ENCODE measurements around the gene MSI2. TPM values are rescaled to one million over a fixed set of nuclear protein-coding genes. Genes with fewer than 3 reads are reported as not detected.
"Not testable (repeated sequence)": the region's sequence is repeated elsewhere in the genome, so short reads cannot be mapped to it uniquely, and the experiment has no call there.

MSI2 gene
- total RNA-seq = 46.6 TPM

GRCh38 chr17:57255776-57256681, at the start of gene MSI2:
MSI2 (plus strand) TSS chr17:57256523; CDS start chr17:57256743, 220 bp downstream.
- Histone ChIP-seq H3K4me3 (ENCODE audit: low read length) (peak within 1 kb of the TSS; percentile 67), H3K4me1 (ENCODE audit: insufficient read depth, low read length) (peaks cover 30% of the 10 kb centered on the region), H3K9me3 (ENCODE audit: low read depth, low read length) (no peaks in the 10 kb centered on the region), H3K27me3 (ENCODE audit: insufficient read depth, low read length) (no peaks in the 10 kb centered on the region)

GRCh38 chr17:57206928-57207327, 49.4 kb upstream of the MSI2 start:
- no peaks in the 10 kb centered on the region for H3K27me3 ChIP-seq (ENCODE audit: insufficient read depth, low read length)
- peaks cover 8% of the 10 kb centered on the region for H3K9me3 ChIP-seq (ENCODE audit: low read depth, low read length)
- no peaks in the 10 kb centered on the region for H3K4me1 ChIP-seq (ENCODE audit: insufficient read depth, low read length)
- no peak overlapping the region for H3K4me3 ChIP-seq (ENCODE audit: low read length)

GRCh38 chr17:57207396-57207795, 48.9 kb upstream of the MSI2 start:
- Histone ChIP-seq H3K4me1 (ENCODE audit: insufficient read depth, low read length) (no peaks in the 10 kb centered on the region), H3K27me3 (ENCODE audit: insufficient read depth, low read length) (no peaks in the 10 kb centered on the region), H3K4me3 (ENCODE audit: low read length) (no peak overlapping the region), H3K9me3 (ENCODE audit: low read depth, low read length) (peaks cover 8% of the 10 kb centered on the region)

- no peak overlapping the region for H3K4me3 ChIP-seq (ENCODE audit: low read length)
- H3K27me3 ChIP-seq (ENCODE audit: insufficient read depth, low read length) = no peaks in the 10 kb centered on the region
- peaks cover 8% of the 10 kb centered on the region for H3K9me3 ChIP-seq (ENCODE audit: low read depth, low read length)
- H3K4me1 ChIP-seq (ENCODE audit: insufficient read depth, low read length) = no peaks in the 10 kb centered on the region
Observed at GRCh38 chr17:57210224-57210553, 46.1 kb upstream of the MSI2 start.

- Histone ChIP-seq H3K4me1 (ENCODE audit: insufficient read depth, low read length) (no peaks in the 10 kb centered on the region), H3K9me3 (ENCODE audit: low read depth, low read length) (peaks cover 8% of the 10 kb centered on the region), H3K4me3 (ENCODE audit: low read length) (no peak overlapping the region), H3K27me3 (ENCODE audit: insufficient read depth, low read length) (no peaks in the 10 kb centered on the region)
Observed at GRCh38 chr17:57210972-57211411, 45.3 kb upstream of the MSI2 start.

- H3K4me1 ChIP-seq (ENCODE audit: insufficient read depth, low read length) = no peaks in the 10 kb centered on the region
- peaks cover 8% of the 10 kb centered on the region for H3K9me3 ChIP-seq (ENCODE audit: low read depth, low read length)
- H3K27me3 ChIP-seq (ENCODE audit: insufficient read depth, low read length) = no peaks in the 10 kb centered on the region
- no peak overlapping the region for H3K4me3 ChIP-seq (ENCODE audit: low read length)
Observed at GRCh38 chr17:57211543-57211942, 44.8 kb upstream of the MSI2 start.

- Histone ChIP-seq H3K27me3 (ENCODE audit: insufficient read depth, low read length) (no peaks in the 10 kb centered on the region), H3K4me1 (ENCODE audit: insufficient read depth, low read length) (no peaks in the 10 kb centered on the region), H3K9me3 (ENCODE audit: low read depth, low read length) (no peaks in the 10 kb centered on the region), H3K4me3 (ENCODE audit: low read length) (no peak overlapping the region)
Observed at GRCh38 chr17:57213180-57213825, 43.0 kb upstream of the MSI2 start.

- Histone ChIP-seq H3K27me3 (ENCODE audit: insufficient read depth, low read length) (no peaks in the 10 kb centered on the region), H3K9me3 (ENCODE audit: low read depth, low read length) (no peaks in the 10 kb centered on the region), H3K4me3 (ENCODE audit: low read length) (no peak overlapping the region), H3K4me1 (ENCODE audit: insufficient read depth, low read length) (no peaks in the 10 kb centered on the region)
Observed at GRCh38 chr17:57215317-57215716, 41.0 kb upstream of the MSI2 start.

GRCh38 chr17:57221366-57222350, 34.7 kb upstream of the MSI2 start:
- H3K9me3 ChIP-seq (ENCODE audit: low read depth, low read length) = peaks cover 10% of the 10 kb centered on the region
- no peaks in the 10 kb centered on the region for H3K27me3 ChIP-seq (ENCODE audit: insufficient read depth, low read length)
- no peak overlapping the region for H3K4me3 ChIP-seq (ENCODE audit: low read length)
- H3K4me1 ChIP-seq (ENCODE audit: insufficient read depth, low read length) = no peaks in the 10 kb centered on the region

- not testable (repeated sequence) for H3K4me3 ChIP-seq (ENCODE audit: low read length); H3K4me1 ChIP-seq (ENCODE audit: insufficient read depth, low read length); H3K27me3 ChIP-seq (ENCODE audit: insufficient read depth, low read length); H3K9me3 ChIP-seq (ENCODE audit: low read depth, low read length)
Observed at GRCh38 chr17:57222422-57222821, 33.9 kb upstream of the MSI2 start.

GRCh38 chr17:57225127-57225526, 31.2 kb upstream of the MSI2 start:
- peaks cover 10% of the 10 kb centered on the region for H3K9me3 ChIP-seq (ENCODE audit: low read depth, low read length)
- no peaks in the 10 kb centered on the region for H3K27me3 ChIP-seq (ENCODE audit: insufficient read depth, low read length)
- no peak overlapping the region for H3K4me3 ChIP-seq (ENCODE audit: low read length)
- H3K4me1 ChIP-seq (ENCODE audit: insufficient read depth, low read length) = no peaks in the 10 kb centered on the region

- H3K27me3 ChIP-seq (ENCODE audit: insufficient read depth, low read length) = no peaks in the 10 kb centered on the region
- H3K4me3 ChIP-seq (ENCODE audit: low read length) = no peak overlapping the region
- H3K4me1 ChIP-seq (ENCODE audit: insufficient read depth, low read length) = no peaks in the 10 kb centered on the region
- peaks cover 4% of the 10 kb centered on the region for H3K9me3 ChIP-seq (ENCODE audit: low read depth, low read length)
Observed at GRCh38 chr17:57226793-57227192, 29.5 kb upstream of the MSI2 start.

- Histone ChIP-seq H3K9me3 (ENCODE audit: low read depth, low read length) (no peaks in the 10 kb centered on the region), H3K4me1 (ENCODE audit: insufficient read depth, low read length) (no peaks in the 10 kb centered on the region), H3K4me3 (ENCODE audit: low read length) (no peak overlapping the region), H3K27me3 (ENCODE audit: insufficient read depth, low read length) (peaks cover 4% of the 10 kb centered on the region)
Observed at GRCh38 chr17:57228911-57229310, 27.4 kb upstream of the MSI2 start.

GRCh38 chr17:57234061-57234738, 22.1 kb upstream of the MSI2 start:
- peaks cover 4% of the 10 kb centered on the region for H3K27me3 ChIP-seq (ENCODE audit: insufficient read depth, low read length)
- no peaks in the 10 kb centered on the region for H3K4me1 ChIP-seq (ENCODE audit: insufficient read depth, low read length)
- H3K9me3 ChIP-seq (ENCODE audit: low read depth, low read length) = no peaks in the 10 kb centered on the region
- H3K4me3 ChIP-seq (ENCODE audit: low read length) = no peak overlapping the region
